Measurements from ENCODE around the gene FRMD4A.

- TF ChIP-seq REST (IDR thresholded peaks at IDR 0.05; ENCODE audit: low read depth) (no peak), EP300 (IDR thresholded peaks at IDR 0.05; ENCODE audit: borderline replicate concordance) (no peak), YY1 (IDR thresholded peaks at IDR 0.05; ENCODE audit: low read depth) (no peak), USF1 (IDR thresholded peaks at IDR 0.05) (no peak)
Observed at GRCh38 chr10:13684806-13685482, 645.8 kb downstream of the FRMD4A start.

Measured in Ishikawa (cell line).